Heart right ventricle (tissue), 16 donors: ENCODE measurements around the gene MSH2. TPM values are rescaled to one million over a fixed set of nuclear protein-coding genes. Genes with fewer than 3 reads are reported as not detected.

Experiments
- ATAC-seq, 8 donors: fragments of 200-7000 bp; cut with Tn5 transposase; one replicate each; pipeline ENCODE4 v1.9.1; 2020; ENCODE audit warnings: mild to moderate bottlenecking in 8 of 8, moderate library complexity in 8 of 8, moderate number of reproducible peaks in 1 of 8
- DNase-seq, 2 donors: peaks; one replicate each; pipeline ENCODE4 v3.0.0-alpha.2; 2020
- H3K27ac ChIP-seq, 10 donors: fragments of 200-600 bp; sonication (generic) in 2 of 10; one replicate each; pipeline versions ENCODE4 v1.5.0 to v1.8.0; 2020 to 2022; ENCODE audit warnings: mild to moderate bottlenecking in 3 of 10
- H3K27me3 ChIP-seq, 7 donors: fragments of 200-600 bp; one replicate each; pipeline ENCODE4 v1.8.0; 2021 to 2022; ENCODE audit warnings: mild to moderate bottlenecking in 2 of 7
- H3K36me3 ChIP-seq, 9 donors: fragments of 200-600 bp; sonication (generic) in 1 of 9; one replicate each; pipeline versions ENCODE4 v1.5.0 to v1.8.0; 2020 to 2022; ENCODE audit warnings: mild to moderate bottlenecking in 2 of 9
- H3K4me1 ChIP-seq, 9 donors: fragments of 200-600 bp; sonication (generic) in 1 of 9; one replicate each; pipeline versions ENCODE4 v1.5.0 to v1.8.0; 2020 to 2022; ENCODE audit warnings: mild to moderate bottlenecking in 4 of 9
- H3K4me3 ChIP-seq, 10 donors: fragments of 200-600 bp; sonication (generic) in 2 of 10; one replicate each; pipeline versions ENCODE4 v1.5.0 to v1.8.0; 2020 to 2022; ENCODE audit warnings: mild to moderate bottlenecking in 7 of 10, moderate library complexity in 2 of 10
- H3K9me3 ChIP-seq, 11 donors: fragments of 200-600 bp in 10 of 11; sonication (generic) in 2 of 11; one replicate each; pipeline versions ENCODE4 v1.5.0 to v1.8.0; 2013 to 2022; ENCODE audit warnings: mild to moderate bottlenecking in 2 of 11, control low read depth in 1 of 11, moderate library complexity in 1 of 11
- CTCF ChIP-seq, 9 donors: fragments of 200-600 bp; sonication (generic) in 2 of 9; IDR thresholded peaks; one replicate each; pipeline versions ENCODE4 v1.5.0 to v1.8.0; 2021 to 2022; ENCODE audit warnings: antibody characterized with exemption in 9 of 9, mild to moderate bottlenecking in 5 of 9, moderate library complexity in 1 of 9
- WGBS, 2 donors: extraction: QIAGEN DNeasy Blood & Tissue Kit; methylation state at CpG; one replicate each; pipeline ENCODE4 v1.1.7; 2013; ENCODE audit warnings: inconsistent platforms in 1 of 2; 5-methylcytosine and 5-hydroxymethylcytosine counted together
- intact Hi-C, 10 donors: fragments of 100-400 bp; cut with DNase I; formaldehyde crosslinking; loops; one replicate each; pipeline versions ENCODE4 v1.11.1 to v1.14.2; 2022
- polyA plus RNA-seq, 2 donors: library from polyadenylated mRNA; stranded (reverse); fragments of 200-250 nt; gene quantifications; one replicate each; pipeline ENCODE4 v1.2.3, GENCODE V29; 2013
- total RNA-seq, 10 donors: library from RNA; stranded (reverse); fragmentation: NEBNext Ultra II Directional in 3 of 10; extraction: Animal tissue kit (Norgen Biotek cat#: 25700) in 3 of 10; gene quantifications; one replicate each; pipeline versions ENCODE4 v1.2.1 to v1.2.4, GENCODE V29; 2021 to 2023
- donor health status: Arrhythmogenic right ventricular cardiomyopathy.
- donor health status: ischemic (EF 13 %, LVEDD 7.1; RV severe dilation, severe dysfunction).
- donor health status: healthy with polysubstance abuse.
- donor health status: DM: no; HTN: yes; CAD: no.
- donor health status: DM: no; HTN: no; CAD: no.
- donor health status: ischemic (EF 25% LVEDD 6.9; RV normal size, moderate dysfunction).
- donor health status: ischemic (EF 25% LVEDD 5.7; RV mildly dilated, moderate dysfunction).
- donor health status: healthy.
- donor health status: DM: yes; HTN: yes; CAD: no.
- donor health status: Ischemic cardiomyopathy.
- donor health status: ischemic (EF 35%, LVEDD 5.7; RV mildly dilated, moderate dysfunction).
- donor health status: nonischemic (EF 11% LVEDD 7.7; RV severe dilation, severe dysfunction).
- donor health status: DM: yes; HTN: yes; CAD: no.
- donor health status: PGD.
- donor health status: ischemic (EF 29% LVEDD 5.4; RV normal size, mild dysfunction).
- donor health status: nonischemic (EF 23%, LVEDD 6.1; RV moderate dilation, normal function).

The MSH2 gene
- total and polyA plus RNA-seq, 12 donors: 4.3 to 18.9 (median 15.9) TPM

GRCh38 chr2:47460766-47461165 is 57.8 kb downstream of the MSH2 start:
- Histone ChIP-seq H3K27me3 (no peaks in the 10 kb centered on the region), H3K4me1 (no peaks in the 10 kb centered on the region), H3K36me3 (peaks cover 0 to 37% (median 11%) of the 10 kb centered on the region in 9 donors), H3K9me3 (no peaks in the 10 kb centered on the region), H3K27ac (no peak overlapping the region), H3K4me3 (no peak overlapping the region)
- intact Hi-C loops: no loop called here
- ATAC-seq: no peak
- no peak for DNase-seq
- TF ChIP-seq CTCF (IDR thresholded peaks at IDR 0.05): no peak

- intact Hi-C loops: no loop called here
- Histone ChIP-seq H3K36me3 (peaks cover 0 to 85% (median 8%) of the 10 kb centered on the region in 9 donors), H3K4me1 (no peaks in the 10 kb centered on the region), H3K27ac (no peak overlapping the region), H3K9me3 (no peaks in the 10 kb centered on the region), H3K27me3 (no peaks in the 10 kb centered on the region), H3K4me3 (no peak overlapping the region)
- DNase-seq (no peak), ATAC-seq (no peak)
- no peak for TF ChIP-seq CTCF (IDR thresholded peaks at IDR 0.05)
- WGBS, 2 donors: 96 to 97% methylated on average over 5 of the region's 5 CpGs
Measured at GRCh38 chr2:47471429-47472116, 68.6 kb downstream of the MSH2 start.

GRCh38 chr2:47479863-47480262 is 76.9 kb downstream of the MSH2 start:
- no peak for TF ChIP-seq CTCF (IDR thresholded peaks at IDR 0.05)

GRCh38 chr2:47483191-47483590 is 80.2 kb downstream of the MSH2 start:
- 89 to 90% methylated on average over 8 of the region's 8 CpGs for WGBS, 2 donors
- Histone ChIP-seq H3K27me3 (no peaks in the 10 kb centered on the region), H3K4me1 (peaks cover 0 to 3% (median 0%) of the 10 kb centered on the region in 9 donors), H3K36me3 (peaks cover 0 to 63% (median 18%) of the 10 kb centered on the region in 9 donors), H3K4me3 (no peak overlapping the region), H3K9me3 (no peaks in the 10 kb centered on the region), H3K27ac (no peak overlapping the region)
- intact Hi-C loops: no loop called here
- no peak for DNase-seq
- ATAC-seq: no peak
- no peak for TF ChIP-seq CTCF (IDR thresholded peaks at IDR 0.05)

More at GRCh38 chr2:47479863-47480262, 76.9 kb downstream of the MSH2 start:
- WGBS, 2 donors: 97 to 100% methylated on average over 1 of the region's 1 CpG
- ATAC-seq: no peak
- intact Hi-C loops: no loop called here
- no peaks in the 10 kb centered on the region for H3K27me3 ChIP-seq
- no peaks in the 10 kb centered on the region for H3K9me3 ChIP-seq
- peaks cover 0 to 88% (median 18%) of the 10 kb centered on the region in 9 donors for H3K36me3 ChIP-seq
- H3K27ac ChIP-seq: no peak overlapping the region
- DNase-seq: no peak
- H3K4me1 ChIP-seq: no peaks in the 10 kb centered on the region
- H3K4me3 ChIP-seq: no peak overlapping the region
